T-helper 2 cell (primary cell): Measurements from ENCODE around the gene RELN.
"Not testable (repeated sequence)": the region's sequence is repeated elsewhere in the genome, so short reads cannot be mapped to it uniquely, and the experiment has no call there.

Experiments used
- DNase-seq, 5 experiments: peaks; one replicate each; pipeline versions ENCODE4 v3.0.0 to v3.0.0-alpha.2; 2012 to 2022

RELN gene

GRCh38 chr7:103940382-103941268 is 48.8 kb downstream of the RELN start:
- DNase-seq = no peak

GRCh38 chr7:103937680-103938079 is 51.8 kb downstream of the RELN start:
- no peak for DNase-seq

- no peak for DNase-seq
These were observed 52.9 kb downstream of the RELN start for GRCh38 chr7:103936558-103936957.

GRCh38 chr7:103934508-103934907 is 55.0 kb downstream of the RELN start:
- DNase-seq = no peak

GRCh38 chr7:103932389-103932788 is 57.1 kb downstream of the RELN start:
- DNase-seq = no peak

GRCh38 chr7:103929901-103930311 is 59.6 kb downstream of the RELN start:
- no peak for DNase-seq

GRCh38 chr7:103928581-103928980 is 60.9 kb downstream of the RELN start:
- no peak for DNase-seq

GRCh38 chr7:103924184-103924583 is 65.3 kb downstream of the RELN start:
- no peak for DNase-seq

GRCh38 chr7:103922407-103922806 is 67.1 kb downstream of the RELN start:
- no peak for DNase-seq

- DNase-seq = no peak
These were observed 67.8 kb downstream of the RELN start for GRCh38 chr7:103921692-103922091.

GRCh38 chr7:103919272-103919868 is 70.1 kb downstream of the RELN start:
- no peak for DNase-seq

- DNase-seq = no peak
These were observed 70.7 kb downstream of the RELN start for GRCh38 chr7:103918631-103919271.

GRCh38 chr7:103915680-103916357 is 73.6 kb downstream of the RELN start:
- DNase-seq = no peak

GRCh38 chr7:103914147-103914899 is 75.1 kb downstream of the RELN start:
- DNase-seq = no peak

- no peak for DNase-seq
These were observed 76.4 kb downstream of the RELN start for GRCh38 chr7:103912891-103913605.

- DNase-seq = not testable (repeated sequence)
These were observed 78.4 kb downstream of the RELN start for GRCh38 chr7:103911015-103911414.

GRCh38 chr7:103905997-103906396 is 83.5 kb downstream of the RELN start:
- no peak for DNase-seq

GRCh38 chr7:103902917-103903316 is 86.5 kb downstream of the RELN start:
- no peak for DNase-seq

- DNase-seq = not testable (repeated sequence)
These were observed 92.6 kb downstream of the RELN start for GRCh38 chr7:103896826-103897225.

- DNase-seq = no peak
These were observed 94.5 kb downstream of the RELN start for GRCh38 chr7:103894656-103895596.
